ENCODE data around the gene PPA1.
A peak's percentile ranks its signal among the peaks of the same experiment; 100 is the strongest.
"Not testable (repeated sequence)": the region's sequence is repeated elsewhere in the genome, so short reads cannot be mapped to it uniquely, and the experiment has no call there.

Gene PPA1

GRCh38 chr10:70254778-70255328, 21.6 kb upstream of the PPA1 start:
- no peak for DNase-seq

- DNase-seq, result no peak
Measured at GRCh38 chr10:70253878-70254765, 20.9 kb upstream of the PPA1 start.

GRCh38 chr10:70250961-70251680, 17.9 kb upstream of the PPA1 start:
- DNase-seq, result no peak

GRCh38 chr10:70247360-70247759, 14.1 kb upstream of the PPA1 start:
- no peak for DNase-seq

DNA sequence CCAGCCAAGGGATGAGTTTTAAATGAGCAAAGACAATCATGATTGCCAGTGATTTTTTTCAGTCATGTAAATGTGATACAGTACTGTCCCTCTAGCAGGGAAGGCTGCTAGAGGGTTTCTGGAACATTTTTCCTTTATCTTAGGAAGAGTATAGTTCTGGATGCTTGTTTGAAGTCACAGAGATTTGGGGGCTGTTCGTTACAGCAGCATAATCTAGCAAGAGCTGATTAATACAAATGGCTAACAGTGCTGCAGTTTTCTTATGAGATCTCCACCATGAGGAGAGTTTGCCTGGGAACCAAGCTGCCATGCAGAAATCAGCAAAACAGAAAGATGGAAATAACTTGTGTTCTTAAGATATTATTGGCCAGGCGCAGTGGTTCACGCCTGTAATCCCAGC, 7.9 kb upstream of the PPA1 start:
- no peak for DNase-seq

GRCh38 chr10:70239986-70240385, 6.8 kb upstream of the PPA1 start:
- not testable (repeated sequence) for DNase-seq

GRCh38 chr10:70239077-70239976, 6.1 kb upstream of the PPA1 start:
- DNase-seq, result not testable (repeated sequence)

- not testable (repeated sequence) for DNase-seq
Measured at GRCh38 chr10:70237958-70238536, 4.8 kb upstream of the PPA1 start.

GRCh38 chr10:70234668-70235447, 1.6 kb upstream of the PPA1 start:
- no peak for DNase-seq

GRCh38 chr10:70233939-70234300, 691 bp upstream of the PPA1 start:
- DNase-seq, result no peak

DNA sequence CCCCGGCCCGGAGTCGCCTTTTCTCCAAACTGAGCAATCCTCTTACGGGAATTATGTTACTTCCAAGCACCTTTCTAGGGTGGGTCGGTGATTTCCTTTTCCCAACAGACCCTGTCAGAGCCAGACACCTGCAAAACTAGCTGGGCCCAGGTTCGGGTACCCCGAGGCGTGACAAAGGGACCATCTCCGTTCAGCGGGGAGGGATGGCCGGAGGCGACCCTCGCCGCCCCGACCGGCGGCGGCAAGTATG, 445 bp downstream of the PPA1 start:
- peak; percentile 12 for DNase-seq

- DNase-seq, result peak; percentile 8
Measured at GRCh38 chr10:70232155-70232858, 922 bp downstream of the PPA1 start.

GRCh38 chr10:70228491-70228890, 4.7 kb downstream of the PPA1 start:
- DNase-seq, result no peak

- DNase-seq, result no peak
Measured at GRCh38 chr10:70227548-70228320, 5.5 kb downstream of the PPA1 start.

DNA sequence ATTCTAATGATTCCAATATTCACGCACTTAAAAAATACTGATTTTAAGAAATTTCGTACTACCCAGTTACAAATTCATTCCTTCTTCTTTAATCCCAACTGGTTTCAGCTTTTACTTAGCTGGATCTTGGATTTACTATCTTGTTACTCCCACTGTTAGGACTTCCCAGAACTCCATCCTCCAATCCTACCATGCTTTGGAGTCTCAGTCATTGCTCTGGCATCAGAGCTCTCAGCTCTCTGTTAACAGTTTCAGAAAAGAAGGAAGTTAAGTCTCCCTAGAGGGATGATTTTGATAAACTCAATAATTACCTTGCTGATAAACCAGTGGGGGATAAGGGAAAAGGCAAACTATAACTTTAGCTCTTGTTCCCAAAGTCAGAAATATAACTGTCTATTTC, 9.5 kb downstream of the PPA1 start:
- no peak for DNase-seq

DNA sequence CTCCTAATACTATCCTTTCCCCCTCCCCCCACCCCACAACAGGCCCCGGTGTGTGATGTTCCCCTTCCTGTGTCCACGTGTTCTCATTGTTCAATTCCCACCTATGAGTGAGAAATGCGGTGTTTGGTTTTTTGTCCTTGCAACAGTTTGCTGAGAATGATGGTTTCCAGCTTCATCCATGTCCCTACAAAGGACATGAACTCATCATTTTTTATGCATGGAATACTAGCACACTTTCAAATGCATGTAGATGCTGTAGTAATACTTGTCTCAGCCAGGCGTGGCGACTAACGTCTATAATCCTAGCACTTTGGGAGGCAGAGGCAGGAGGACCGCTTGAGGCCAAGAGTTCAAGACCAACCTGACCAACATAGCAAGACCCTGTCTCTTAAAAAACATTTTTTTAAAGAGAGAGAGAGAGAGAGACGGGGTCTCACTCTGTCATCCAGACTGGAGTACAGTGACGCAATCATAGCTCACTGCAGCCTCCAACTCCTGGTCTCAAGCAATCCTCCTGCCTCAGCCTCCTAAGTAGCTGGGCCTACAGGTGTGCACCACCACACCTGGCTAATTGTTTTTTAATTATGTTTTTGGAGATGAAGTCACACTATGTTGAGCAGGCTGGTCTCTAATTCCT, 10.3 kb downstream of the PPA1 start:
- DNase-seq, result not testable (repeated sequence)

GRCh38 chr10:70222340-70222794, 10.9 kb downstream of the PPA1 start:
- no peak for DNase-seq

GRCh38 chr10:70221030-70221429, 12.2 kb downstream of the PPA1 start:
- DNase-seq, result no peak

DNA sequence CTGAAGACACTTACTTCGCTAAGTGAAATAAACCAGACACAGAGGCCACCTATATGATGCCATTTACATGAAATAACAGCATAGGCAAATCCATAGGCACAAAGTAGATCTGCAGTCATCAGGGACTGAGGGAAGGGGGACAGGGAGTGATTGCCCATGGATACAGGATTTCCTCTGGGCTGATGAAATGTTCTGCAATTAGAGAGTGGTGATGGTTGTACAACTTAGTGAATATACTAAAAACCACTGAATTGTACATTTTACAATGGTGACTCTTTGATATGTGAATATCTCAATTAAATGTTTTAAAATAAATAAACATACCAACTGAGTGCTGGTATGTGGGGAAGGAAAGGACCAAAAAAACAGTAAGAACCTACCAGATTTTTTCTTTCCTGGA, 20.4 kb downstream of the PPA1 start:
- DNase-seq, result no peak

GRCh38 chr10:70212277-70212676, 21.0 kb downstream of the PPA1 start:
- no peak for DNase-seq
